Measurements from ENCODE around the gene PAX9.

The PAX9 gene

GRCh38 chr14:36661506-36662257 lies at the start of gene PAX9:
TSS of gene PAX9 (plus strand) at chr14:36661860. CDS start at chr14:36662090, 230 bp downstream.
- in situ Hi-C loops (cut with MboI; ENCODE audit: low sequenced_read_pairs), result no loop called here

- in situ Hi-C loops (cut with MboI; ENCODE audit: low sequenced_read_pairs), result no loop called here
Measured at GRCh38 chr14:36617824-36618223, 43.8 kb upstream of the PAX9 start.

- in situ Hi-C loops (cut with MboI; ENCODE audit: low sequenced_read_pairs), result no loop called here
Measured at GRCh38 chr14:36618641-36619040, 43.0 kb upstream of the PAX9 start.

GRCh38 chr14:36619131-36619530 lies 42.5 kb upstream of the PAX9 start:
- in situ Hi-C loops (cut with MboI; ENCODE audit: low sequenced_read_pairs), result no loop called here

- in situ Hi-C loops (cut with MboI; ENCODE audit: low sequenced_read_pairs), result no loop called here
Measured at GRCh38 chr14:36619853-36620252, 41.8 kb upstream of the PAX9 start.

- in situ Hi-C loops (cut with MboI; ENCODE audit: low sequenced_read_pairs), result no loop called here
Measured at GRCh38 chr14:36625014-36625413, 36.6 kb upstream of the PAX9 start.

GRCh38 chr14:36625436-36625835 lies 36.2 kb upstream of the PAX9 start:
- in situ Hi-C loops (cut with MboI; ENCODE audit: low sequenced_read_pairs), result no loop called here

GRCh38 chr14:36626151-36626550 lies 35.5 kb upstream of the PAX9 start:
- in situ Hi-C loops (cut with MboI; ENCODE audit: low sequenced_read_pairs), result no loop called here

GRCh38 chr14:36627981-36628380 lies 33.7 kb upstream of the PAX9 start:
- in situ Hi-C loops (cut with MboI; ENCODE audit: low sequenced_read_pairs), result no loop called here

GRCh38 chr14:36633580-36633979 lies 28.1 kb upstream of the PAX9 start:
- in situ Hi-C loops (cut with MboI; ENCODE audit: low sequenced_read_pairs), result no loop called here

GRCh38 chr14:36646664-36647416 lies 14.8 kb upstream of the PAX9 start:
- in situ Hi-C loops (cut with MboI; ENCODE audit: low sequenced_read_pairs), result no loop called here

- in situ Hi-C loops (cut with MboI; ENCODE audit: low sequenced_read_pairs), result no loop called here
Measured at GRCh38 chr14:36647417-36647823, 14.2 kb upstream of the PAX9 start.

- in situ Hi-C loops (cut with MboI; ENCODE audit: low sequenced_read_pairs), result no loop called here
Measured at GRCh38 chr14:36647824-36648753, 13.6 kb upstream of the PAX9 start.

GRCh38 chr14:36649872-36650650 lies 11.6 kb upstream of the PAX9 start:
- in situ Hi-C loops (cut with MboI; ENCODE audit: low sequenced_read_pairs), result no loop called here

GRCh38 chr14:36652542-36653201 lies 9.0 kb upstream of the PAX9 start:
- in situ Hi-C loops (cut with MboI; ENCODE audit: low sequenced_read_pairs), result no loop called here

- in situ Hi-C loops (cut with MboI; ENCODE audit: low sequenced_read_pairs), result no loop called here
Measured at GRCh38 chr14:36653413-36653812, 8.2 kb upstream of the PAX9 start.

GRCh38 chr14:36653962-36654793 lies 7.5 kb upstream of the PAX9 start:
- in situ Hi-C loops (cut with MboI; ENCODE audit: low sequenced_read_pairs), result no loop called here

- in situ Hi-C loops (cut with MboI; ENCODE audit: low sequenced_read_pairs), result no loop called here
Measured at GRCh38 chr14:36654794-36655381, 6.8 kb upstream of the PAX9 start.

GRCh38 chr14:36655571-36655962 lies 6.1 kb upstream of the PAX9 start:
- in situ Hi-C loops (cut with MboI; ENCODE audit: low sequenced_read_pairs), result no loop called here

Measured in HL-60/S4 treated with retinoic acid at 250 ng/mL for 4 days and 3 days (cell line).